KOPT-K1 (cell line): Measurements from ENCODE around the gene KCTD5.
"Not testable (repeated sequence)": the region's sequence is repeated elsewhere in the genome, so short reads cannot be mapped to it uniquely, and the experiment has no call there.

Experiments used
- H3K27ac ChIP-seq: fragments of 200-600 bp; sonication (generic); 2 replicates; pipeline ENCODE4 v1.5.1; 2016; ENCODE audit warnings: antibody characterized with exemption, mild to moderate bottlenecking, low read depth, low read length; ENCODE audit not compliant: poor library complexity, severe bottlenecking
- H3K36me3 ChIP-seq: fragments of 200-600 bp; sonication (generic); 2 replicates; pipeline ENCODE4 v1.5.1; 2017; ENCODE audit warnings: antibody characterized with exemption, mild to moderate bottlenecking, low read length, moderate library complexity; ENCODE audit not compliant: insufficient read depth
- H3K9me3 ChIP-seq: fragments of 200-600 bp; sonication (generic); 2 replicates; pipeline ENCODE4 v1.5.1; 2017; ENCODE audit warnings: antibody characterized with exemption, low read length, mild to moderate bottlenecking; ENCODE audit not compliant: insufficient read depth, poor library complexity, severe bottlenecking

Gene KCTD5, protein sequence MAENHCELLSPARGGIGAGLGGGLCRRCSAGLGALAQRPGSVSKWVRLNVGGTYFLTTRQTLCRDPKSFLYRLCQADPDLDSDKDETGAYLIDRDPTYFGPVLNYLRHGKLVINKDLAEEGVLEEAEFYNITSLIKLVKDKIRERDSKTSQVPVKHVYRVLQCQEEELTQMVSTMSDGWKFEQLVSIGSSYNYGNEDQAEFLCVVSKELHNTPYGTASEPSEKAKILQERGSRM

GRCh38 chr16:2682209-2683021 lies at the start of gene KCTD5:
Gene KCTD5 (plus strand): TSS chr16:2682523. CDS start chr16:2682549, 26 bp downstream.
- Histone ChIP-seq H3K27ac (peak within 1 kb of the TSS; percentile 74), H3K9me3 (no peaks in the 10 kb centered on the region), H3K36me3 (no peaks in the 10 kb centered on the region)

DNA sequence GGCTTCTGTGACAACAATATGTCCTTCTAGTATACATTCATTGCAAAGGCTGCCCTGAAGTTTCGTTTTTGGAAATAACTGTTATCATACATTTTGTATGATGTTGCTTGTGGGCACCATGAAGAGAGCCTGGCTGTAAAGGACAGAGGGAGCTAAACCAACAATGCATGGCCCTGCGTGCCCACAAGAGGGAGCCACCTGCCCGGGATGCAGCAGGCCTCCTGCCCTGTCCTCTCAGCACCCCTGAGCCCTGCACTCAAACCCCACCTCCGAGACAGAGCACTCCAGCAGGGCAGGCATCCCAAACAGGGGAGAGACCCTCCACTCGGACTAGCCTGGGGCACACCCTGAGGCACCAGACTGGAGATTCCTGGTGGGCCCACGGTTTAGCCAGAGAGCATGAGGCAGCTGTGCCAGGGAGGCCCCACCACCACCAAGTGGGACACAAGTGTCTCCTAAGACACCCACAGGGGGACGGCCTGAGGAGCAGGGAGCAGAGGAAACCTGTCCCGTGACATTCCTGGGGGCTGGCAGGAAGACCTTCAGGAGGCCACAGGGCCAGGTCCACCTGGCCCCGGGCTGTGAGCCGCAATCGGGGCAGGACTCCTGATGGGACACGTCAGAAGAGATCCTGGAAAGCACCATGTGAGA lies 43.1 kb upstream of the KCTD5 start:
- not testable (repeated sequence) for H3K9me3 ChIP-seq, H3K36me3 ChIP-seq, H3K27ac ChIP-seq

DNA sequence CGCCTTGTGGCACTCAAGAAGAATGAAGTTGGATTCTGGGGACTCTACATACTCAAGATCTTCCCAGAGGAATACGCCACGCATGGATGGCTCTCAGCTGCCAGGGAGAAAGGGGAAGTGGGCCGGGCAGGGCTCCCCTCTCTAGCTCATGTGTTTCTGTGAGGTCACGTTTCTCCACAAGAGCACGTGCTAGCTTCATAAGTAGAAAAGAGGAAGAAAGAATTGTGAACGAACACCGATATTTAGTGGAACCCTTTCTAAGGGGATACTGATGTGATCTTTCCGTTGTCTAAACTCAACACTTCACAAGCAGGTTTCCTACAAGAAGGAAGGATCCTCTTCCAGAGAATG lies 42.6 kb upstream of the KCTD5 start:
- H3K36me3 ChIP-seq, H3K27ac ChIP-seq, H3K9me3 ChIP-seq: not testable (repeated sequence)

- H3K9me3 ChIP-seq, H3K27ac ChIP-seq, H3K36me3 ChIP-seq: not testable (repeated sequence)
Measured at GRCh38 chr16:2642561-2642960, 39.8 kb upstream of the KCTD5 start.

GRCh38 chr16:2644754-2645453 lies 37.4 kb upstream of the KCTD5 start:
- H3K9me3 ChIP-seq, H3K27ac ChIP-seq, H3K36me3 ChIP-seq: not testable (repeated sequence)

DNA sequence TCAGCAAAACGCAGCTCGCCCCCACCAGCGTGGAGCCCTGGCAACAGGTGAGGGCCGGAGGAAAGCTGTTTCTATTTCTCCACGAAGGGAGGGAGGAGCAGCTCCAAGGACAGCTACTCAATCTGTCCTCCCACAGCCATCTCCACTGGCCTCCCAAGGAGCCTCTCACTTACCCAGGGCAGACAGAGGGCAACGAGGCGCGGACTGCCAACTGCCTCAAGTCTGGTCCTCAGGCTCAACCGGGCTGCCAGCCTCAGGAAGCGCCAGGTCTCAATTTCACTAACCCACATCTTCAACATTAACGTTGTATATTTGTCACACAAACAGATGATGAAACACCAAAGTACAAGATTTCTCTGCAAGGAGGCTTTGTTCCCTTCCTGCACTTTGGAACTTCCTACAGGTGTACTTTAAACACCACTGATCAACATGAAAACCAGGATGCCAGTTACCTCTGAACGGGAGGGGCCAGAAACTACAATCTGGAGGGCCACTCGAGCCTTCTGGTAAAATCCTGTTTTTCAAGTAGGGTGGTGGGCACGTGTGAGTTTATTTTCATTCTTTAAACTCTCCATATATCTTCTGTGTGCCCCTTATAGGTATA lies 31.0 kb upstream of the KCTD5 start:
- H3K27ac ChIP-seq, H3K9me3 ChIP-seq, H3K36me3 ChIP-seq: not testable (repeated sequence)

DNA sequence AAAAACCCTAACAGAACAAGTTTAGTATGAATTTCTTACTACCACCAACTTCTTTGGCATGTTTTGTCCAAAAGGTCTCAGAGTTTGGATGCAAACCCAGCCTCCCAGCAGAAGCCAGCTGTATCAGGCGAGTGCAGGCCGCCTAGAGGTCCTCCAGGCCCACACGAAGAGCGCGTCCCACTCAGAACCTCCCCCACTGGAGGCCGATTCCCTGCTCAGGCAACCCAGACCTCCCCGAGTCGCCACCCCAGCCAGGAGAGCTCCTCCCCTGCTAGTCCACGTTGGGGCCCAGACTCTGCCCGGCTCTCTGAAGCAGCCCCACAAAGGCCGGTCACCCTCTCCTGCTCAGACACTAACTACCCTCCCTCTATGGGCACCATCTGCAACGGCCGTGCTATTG lies 28.4 kb upstream of the KCTD5 start:
- not testable (repeated sequence) for H3K9me3 ChIP-seq, H3K27ac ChIP-seq, H3K36me3 ChIP-seq

- not testable (repeated sequence) for H3K36me3 ChIP-seq, H3K9me3 ChIP-seq, H3K27ac ChIP-seq
Measured at GRCh38 chr16:2654949-2655348, 27.4 kb upstream of the KCTD5 start.

GRCh38 chr16:2656985-2657384 lies 25.3 kb upstream of the KCTD5 start:
- no peak overlapping the region for H3K27ac ChIP-seq
- no peaks in the 10 kb centered on the region; the same call in 1 of the 2 replicates for H3K36me3 ChIP-seq
- H3K9me3 ChIP-seq = no peaks in the 10 kb centered on the region

DNA sequence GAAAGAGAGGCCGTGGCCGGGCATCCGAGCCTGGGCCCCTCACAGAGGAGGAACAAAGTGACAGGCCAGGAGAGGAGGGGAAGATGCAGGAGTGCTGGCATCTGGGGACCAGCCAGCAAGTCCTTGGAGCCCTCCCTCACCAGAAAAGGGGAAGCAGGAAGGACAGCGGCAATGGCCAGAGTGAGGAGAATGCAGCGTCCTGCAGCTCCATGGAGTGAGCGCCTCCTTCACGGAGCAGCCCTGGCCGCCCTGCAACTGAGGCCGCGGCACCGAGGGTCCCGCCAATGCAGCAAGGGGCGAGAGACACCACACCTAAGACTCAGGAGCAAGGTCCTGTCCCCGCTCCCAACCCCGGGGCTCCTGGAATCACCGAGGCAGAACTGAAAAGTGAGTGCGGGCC lies 24.5 kb upstream of the KCTD5 start:
- not testable (repeated sequence) for H3K27ac ChIP-seq, H3K9me3 ChIP-seq, H3K36me3 ChIP-seq

DNA sequence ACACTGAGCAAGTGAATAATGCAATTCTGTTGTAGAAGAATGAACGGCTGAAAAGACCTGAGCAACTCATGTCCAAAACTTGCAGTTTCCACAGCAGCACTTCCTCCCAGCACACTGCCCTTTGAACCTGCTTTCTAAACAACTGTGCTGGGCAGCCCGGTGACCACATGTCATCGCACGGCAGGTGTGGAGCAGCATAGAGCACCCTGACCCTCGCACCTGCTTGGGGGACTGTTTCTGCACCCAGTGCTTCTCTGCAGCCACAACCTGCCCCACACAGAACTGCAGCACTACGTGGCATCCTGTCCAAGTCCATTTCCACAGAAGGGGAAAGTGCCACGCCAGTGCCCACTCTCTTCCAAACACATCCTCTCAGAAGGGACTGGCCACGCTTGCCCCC lies 22.8 kb upstream of the KCTD5 start:
- H3K9me3 ChIP-seq, H3K27ac ChIP-seq, H3K36me3 ChIP-seq: not testable (repeated sequence)

GRCh38 chr16:2660014-2660662 lies 22.2 kb upstream of the KCTD5 start:
- not testable (repeated sequence) for H3K27ac ChIP-seq, H3K9me3 ChIP-seq, H3K36me3 ChIP-seq

DNA sequence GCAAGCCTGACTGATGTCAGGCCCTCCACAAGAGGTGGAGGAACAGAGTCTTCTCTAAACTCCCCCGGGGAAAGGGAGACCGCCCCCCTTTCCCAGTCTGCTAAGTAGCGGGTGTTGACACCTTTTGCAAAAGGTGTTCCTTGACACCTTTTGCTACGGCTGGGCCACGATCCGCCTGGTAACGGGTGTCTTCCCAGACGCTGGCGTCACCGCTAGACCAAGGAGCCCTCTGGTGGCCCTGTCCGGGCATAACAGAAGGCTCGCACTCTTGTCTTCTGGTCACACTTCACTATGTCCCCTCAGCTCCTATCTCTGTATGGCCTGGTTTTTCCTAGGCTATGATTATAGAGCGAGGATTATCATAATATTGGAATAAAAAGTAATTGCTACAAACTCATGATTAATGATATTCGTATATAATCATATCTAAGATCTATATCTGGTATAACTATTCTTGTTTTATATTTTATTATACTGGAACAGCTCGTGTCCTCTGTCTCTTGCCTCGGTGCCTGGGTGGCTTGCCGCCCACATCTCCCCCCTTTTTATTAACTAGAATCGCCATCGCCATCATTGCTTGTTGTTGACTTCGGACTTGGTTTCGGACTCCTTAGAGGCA lies 21.5 kb upstream of the KCTD5 start:
- H3K36me3 ChIP-seq, H3K27ac ChIP-seq, H3K9me3 ChIP-seq: not testable (repeated sequence)
